Non-pigmented ciliary epithelial cell (primary cell): ENCODE data around the gene TSHZ1.

ENCODE experiments used
- DNase-seq: peaks from one replicate; pipeline ENCODE4 v3.0.0-alpha.2; 2010; ENCODE audit warnings: low read depth

TSHZ1 gene

DNA sequence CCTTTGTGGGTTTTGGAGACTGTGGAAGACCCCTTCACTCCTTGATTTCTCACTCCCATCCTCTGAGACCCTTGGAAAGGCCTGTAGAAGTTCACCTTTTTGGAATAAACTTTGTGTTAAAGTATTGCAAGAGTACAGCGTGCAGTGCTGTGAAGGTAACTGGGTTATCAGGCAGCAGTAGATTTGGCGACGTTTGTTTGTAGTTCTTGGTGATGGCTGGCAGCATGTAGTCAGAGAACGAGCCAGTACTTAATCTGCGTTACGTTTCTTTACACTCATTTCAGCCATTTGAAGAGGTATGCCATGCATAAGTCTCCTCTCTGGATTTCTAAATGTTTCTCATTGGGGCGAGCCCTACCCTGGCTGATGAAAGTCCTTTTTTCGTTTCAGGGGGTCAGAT, 64.6 kb downstream of the TSHZ1 start:
- no peak for DNase-seq

DNA sequence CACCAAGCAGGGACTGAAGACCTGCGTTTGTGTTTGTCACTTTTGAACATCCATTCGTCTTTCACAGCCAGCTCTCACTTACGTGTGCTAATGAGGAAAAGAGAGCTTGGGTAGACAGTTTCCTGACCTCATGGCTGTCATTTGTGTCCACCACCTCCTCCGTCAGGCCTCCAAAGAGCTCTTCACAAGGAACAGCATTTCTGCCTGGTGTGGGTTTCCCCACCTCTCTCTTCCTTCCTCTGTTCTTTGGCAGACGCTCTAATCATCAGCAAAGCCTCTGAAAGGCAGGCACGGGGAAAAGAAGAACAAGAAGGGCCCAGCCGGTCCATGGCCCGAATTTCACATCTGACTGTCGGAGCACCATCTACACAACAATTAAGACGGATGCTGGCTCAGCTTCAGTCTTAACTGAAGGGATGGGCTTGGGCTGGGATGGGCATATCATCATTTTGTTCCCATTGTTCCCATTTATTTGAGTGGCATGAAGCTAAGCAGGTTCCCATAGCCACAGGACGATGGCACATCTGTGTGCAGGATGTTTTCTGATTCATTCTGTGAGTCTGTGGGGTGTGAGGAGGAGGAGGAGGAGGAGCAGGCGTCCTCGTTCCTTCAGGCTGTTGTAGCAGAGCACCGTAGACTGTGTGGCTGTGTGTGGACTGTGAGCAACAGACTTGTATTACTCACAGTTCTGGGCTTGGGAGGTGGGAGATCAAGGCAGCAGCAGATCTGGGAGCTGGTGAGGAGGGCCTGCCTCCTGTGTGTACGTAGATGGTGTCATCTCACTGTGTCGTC, 66.4 kb downstream of the TSHZ1 start:
- DNase-seq: peak; percentile 5

DNA sequence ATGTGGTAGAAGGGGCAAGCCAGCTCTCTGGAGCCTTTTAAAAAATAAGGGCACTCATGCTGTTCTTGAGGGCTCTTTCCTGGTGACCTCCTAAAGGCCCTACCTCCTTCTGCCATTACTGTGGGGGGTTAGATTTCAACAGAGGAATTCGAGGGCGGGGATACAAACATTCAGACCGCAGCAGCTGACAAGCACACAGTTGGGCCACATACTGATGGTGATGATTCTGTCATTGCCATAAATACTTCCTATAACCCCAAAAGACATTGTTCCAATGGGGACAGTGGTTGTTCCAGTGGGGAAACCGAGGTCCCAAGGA, 67.0 kb downstream of the TSHZ1 start:
- no peak for DNase-seq

DNA sequence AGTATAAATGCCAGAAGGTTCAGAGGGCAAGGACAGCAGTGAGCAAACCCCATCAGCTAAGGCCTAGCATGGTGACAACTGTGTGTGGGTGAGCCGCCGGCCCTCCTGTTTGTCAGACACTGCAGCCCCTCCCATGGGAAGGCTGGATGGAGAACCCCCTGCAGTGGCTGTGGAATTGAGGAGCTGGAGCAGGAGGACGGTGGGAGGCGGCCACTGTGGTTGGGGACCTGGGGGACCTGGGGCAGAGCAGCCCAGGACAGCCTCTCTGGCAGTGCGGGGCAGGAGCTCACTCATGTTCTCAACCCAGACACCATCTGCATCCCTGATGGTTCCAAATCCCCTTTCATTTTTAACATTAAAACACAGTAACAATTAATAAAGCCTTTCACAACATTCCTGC, 68.8 kb downstream of the TSHZ1 start:
- DNase-seq: no peak

DNA sequence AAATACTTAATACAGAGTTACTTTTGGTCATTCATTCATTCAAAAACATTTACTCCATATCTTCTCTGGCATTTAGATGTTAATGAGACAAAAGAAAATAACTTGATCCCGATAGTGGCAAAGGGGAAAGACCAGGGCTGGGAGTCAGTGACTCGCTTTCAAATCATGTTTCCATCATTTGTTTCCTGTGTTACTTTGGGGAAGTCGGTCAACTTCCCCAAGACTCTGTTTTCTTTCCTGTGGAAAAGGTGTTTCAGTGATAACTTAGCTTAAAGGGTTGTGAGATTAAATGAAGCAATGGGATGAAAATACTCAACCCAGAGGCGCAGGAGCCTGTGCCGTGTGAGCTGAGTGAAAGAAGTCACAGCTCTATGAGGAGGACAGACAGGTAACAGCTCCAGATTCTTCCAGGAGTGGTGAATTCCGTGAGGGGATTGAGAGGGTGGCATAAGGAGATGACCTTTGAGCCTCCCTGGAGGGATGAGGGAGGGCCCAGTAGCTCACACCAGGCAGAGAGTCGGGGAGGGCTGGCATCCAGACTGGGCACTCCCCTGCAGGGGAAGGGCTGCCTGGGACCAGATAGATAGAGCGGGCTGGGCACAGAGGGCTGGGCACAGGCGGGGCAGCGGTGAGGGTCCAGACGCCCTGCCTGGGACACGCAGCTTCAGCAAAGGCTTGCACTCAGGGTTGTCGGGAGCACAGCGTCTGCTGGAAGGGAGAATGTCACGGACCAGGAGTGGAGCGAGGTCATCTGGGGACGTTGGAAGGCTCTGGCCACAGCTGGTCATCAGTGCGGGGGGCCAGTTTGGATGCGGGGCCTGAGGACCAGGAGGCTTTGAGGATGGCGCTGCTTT, 70.1 kb downstream of the TSHZ1 start:
- DNase-seq: no peak

DNA sequence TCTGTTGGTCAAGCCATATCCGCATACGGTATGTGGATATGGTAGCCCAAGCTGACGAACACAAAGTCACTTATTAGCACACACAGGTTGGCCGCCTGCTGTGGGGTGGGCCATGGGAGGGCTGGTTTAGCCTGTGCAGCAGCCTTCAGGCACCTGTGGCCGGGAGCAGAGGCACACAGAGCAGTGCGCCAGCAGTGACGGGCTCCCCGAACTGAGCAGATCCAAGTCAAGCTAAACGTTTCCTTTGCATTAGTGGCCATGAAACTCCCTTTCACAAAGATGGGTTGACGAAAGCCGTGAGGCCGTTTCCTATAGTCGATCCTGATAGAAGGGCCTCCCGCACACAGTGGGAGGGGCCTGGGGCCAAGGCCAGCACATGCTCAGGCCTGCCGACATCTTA, 72.1 kb downstream of the TSHZ1 start:
- no peak for DNase-seq

DNA sequence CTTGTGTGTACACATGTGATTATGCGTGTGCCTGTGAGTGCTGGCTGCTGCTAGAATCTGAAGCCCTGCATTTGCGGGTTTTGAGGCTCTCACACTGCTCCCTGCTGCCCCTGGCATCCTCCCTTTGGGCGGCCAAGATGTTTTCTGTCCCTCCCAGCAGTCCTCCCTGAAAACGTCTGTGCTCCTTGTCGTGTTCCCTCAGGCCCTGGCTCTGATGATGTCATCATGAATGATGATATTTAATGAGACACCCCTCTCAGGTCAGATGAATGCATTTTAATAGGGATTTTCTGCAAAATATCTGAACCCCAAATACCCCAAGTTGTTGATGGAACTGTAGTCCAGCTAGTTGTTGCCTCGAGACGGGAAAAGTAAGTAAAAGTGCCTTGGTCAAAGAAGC, 73.1 kb downstream of the TSHZ1 start:
- no peak for DNase-seq

DNA sequence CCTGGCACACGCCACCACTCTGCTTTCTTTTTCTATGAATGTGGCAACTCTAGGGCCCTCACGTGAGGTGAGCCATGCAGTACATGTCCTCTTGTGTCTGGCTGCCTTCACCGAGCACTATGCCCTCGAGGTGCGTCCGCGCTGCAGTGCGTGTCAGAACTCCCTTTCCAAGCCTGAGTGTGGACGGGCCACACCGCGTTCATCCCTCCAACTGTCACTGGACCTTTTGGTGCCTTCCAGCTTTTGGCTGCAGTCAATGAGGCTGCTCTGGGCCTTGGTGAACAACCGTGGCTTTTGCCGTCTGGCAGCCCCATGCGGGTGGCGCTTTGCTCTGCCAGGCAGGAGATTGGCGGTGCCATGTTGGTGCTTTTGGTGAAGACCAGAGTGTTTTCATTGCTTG, 74.0 kb downstream of the TSHZ1 start:
- DNase-seq: no peak

DNA sequence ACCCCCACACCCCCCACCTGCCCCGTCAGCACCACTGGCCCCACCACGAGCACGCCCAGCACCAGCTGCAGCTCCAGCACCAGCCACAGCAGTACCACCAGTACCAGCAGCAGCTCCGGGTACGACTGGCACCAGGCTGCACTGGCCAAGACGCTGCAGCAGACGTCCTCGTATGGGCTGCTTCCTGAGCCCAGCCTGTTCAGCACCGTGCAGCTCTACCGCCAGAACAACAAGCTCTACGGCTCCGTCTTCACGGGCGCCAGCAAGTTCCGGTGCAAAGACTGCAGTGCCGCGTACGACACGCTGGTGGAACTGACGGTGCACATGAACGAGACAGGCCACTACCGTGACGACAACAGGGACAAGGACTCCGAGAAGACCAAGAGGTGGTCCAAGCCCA, 75.3 kb downstream of the TSHZ1 start:
- no peak for DNase-seq

DNA sequence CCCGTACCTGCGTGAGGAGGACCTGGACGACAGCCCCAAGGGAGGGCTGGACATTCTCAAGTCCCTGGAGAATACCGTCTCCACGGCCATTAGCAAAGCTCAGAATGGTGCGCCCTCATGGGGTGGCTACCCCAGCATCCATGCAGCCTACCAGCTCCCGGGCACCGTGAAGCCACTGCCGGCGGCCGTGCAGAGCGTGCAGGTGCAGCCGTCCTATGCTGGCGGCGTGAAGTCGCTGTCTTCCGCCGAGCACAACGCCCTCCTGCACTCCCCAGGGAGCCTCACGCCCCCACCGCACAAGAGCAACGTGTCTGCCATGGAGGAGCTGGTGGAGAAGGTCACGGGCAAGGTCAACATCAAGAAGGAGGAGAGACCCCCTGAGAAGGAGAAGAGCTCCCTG, 76.4 kb downstream of the TSHZ1 start:
- no peak for DNase-seq

DNA sequence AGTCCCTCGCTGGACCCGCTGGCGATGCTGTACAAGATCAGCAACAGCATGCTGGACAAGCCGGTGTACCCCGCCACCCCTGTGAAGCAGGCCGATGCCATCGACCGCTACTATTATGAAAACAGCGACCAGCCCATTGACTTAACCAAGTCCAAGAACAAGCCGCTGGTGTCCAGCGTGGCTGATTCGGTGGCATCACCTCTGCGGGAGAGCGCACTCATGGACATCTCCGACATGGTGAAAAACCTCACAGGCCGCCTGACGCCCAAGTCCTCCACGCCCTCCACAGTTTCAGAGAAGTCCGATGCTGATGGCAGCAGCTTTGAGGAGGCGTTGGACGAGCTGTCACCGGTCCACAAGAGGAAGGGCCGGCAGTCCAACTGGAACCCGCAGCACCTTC, 77.1 kb downstream of the TSHZ1 start:
- DNase-seq: no peak

DNA sequence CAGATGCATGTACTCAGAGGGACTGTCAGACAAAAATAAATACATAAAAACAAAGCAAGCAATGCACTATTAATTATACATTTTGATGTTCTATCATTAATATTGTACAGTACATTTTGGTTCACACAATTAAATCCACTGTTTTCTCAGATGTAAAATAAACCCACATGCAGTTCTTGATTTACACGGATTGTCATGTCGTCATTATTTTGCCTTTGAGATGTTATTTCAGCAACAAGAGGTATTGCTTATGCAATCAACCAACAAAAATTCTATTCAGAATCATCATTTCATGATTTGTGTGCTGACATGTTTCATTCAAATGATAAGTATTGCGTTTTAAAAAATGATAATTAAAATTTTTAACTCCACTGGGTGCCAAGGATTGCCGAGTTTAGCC, 79.2 kb downstream of the TSHZ1 start:
- no peak for DNase-seq

DNA sequence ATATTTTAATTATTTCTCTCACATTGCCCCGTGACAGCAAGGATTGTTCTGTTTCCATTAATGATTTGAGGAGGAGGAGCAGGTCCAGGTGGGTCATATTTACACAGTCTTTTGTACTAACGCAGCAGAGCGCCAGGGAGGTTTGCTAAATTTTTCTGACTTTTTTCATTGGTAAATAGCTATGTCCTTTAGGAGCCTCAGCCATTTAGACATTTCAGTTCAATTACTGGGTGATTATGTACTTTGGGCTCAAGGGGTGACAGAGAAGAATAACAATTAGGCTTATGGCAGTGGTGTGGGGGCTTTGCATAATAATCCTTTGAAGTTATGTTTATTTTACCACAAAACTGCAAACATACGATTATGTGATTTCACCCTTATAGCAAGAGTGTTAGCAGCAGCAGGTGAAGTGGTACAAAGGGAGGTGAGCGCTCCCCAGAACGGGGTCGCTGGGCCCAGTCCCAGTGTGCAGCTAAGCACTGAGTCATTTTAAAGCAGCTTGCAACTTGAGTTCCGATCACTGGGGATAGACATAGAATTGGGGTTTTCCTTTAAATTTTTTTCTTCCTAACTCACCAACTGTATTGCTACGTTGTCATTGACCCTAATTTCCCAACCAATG, 80.3 kb downstream of the TSHZ1 start:
- no peak for DNase-seq

DNA sequence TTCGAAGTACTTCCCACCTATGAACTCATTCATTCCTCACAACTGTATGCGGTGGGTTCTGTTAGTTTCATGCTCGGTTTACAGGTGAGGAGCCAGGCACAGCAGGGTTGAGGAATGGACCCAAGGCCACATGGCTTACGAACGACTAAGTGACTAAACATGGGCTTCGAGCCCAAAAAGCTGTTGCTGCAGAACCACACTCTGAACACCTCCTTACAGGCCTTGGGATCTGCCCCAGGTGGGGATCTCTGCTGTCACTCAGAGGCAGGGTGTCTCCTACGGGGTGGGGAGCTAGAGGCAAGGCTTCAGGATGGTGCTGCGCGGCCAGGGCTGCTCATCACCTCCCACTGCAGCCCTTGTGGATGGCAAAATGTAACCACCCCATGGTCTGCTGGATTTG, 80.9 kb downstream of the TSHZ1 start:
- no peak for DNase-seq

DNA sequence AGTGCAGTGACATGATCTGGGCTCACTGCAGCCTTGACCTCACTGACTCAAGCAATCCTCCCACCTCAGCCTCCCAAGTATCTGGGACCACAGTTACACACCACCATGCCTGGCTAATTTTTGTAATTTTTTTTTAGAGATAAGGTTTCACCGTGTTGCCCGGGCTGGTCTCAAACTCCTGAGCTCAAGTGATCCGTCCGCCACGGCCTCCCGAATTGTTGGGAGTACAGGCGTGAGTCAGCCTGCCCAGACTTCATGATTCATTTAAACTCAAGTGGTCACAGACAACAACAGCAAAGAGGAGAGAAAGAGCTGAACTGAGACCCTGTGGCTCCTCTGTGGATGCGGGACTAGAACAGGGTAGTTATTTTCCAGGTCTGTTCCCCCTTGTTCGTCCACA, 83.0 kb downstream of the TSHZ1 start:
- DNase-seq: no peak

DNA sequence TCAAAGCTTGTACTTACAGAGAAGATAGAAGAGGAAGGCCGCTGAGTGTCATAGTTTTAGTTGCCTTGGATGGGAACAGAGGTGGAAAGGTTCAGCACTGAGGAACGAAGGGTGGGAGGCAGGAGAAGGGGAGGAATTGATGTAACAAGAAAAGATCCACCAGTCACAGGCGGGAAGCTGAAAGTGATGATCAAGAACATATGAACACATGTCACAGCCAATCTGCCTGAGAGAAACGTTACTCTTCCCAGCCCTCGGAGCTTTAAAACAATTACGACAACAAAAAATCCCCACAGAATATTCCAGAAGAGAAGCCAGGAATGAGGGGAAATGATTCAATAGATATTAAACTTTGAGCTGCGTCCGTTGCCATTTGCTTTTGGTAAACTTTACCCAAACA, 87.1 kb downstream of the TSHZ1 start:
- no peak for DNase-seq

DNA sequence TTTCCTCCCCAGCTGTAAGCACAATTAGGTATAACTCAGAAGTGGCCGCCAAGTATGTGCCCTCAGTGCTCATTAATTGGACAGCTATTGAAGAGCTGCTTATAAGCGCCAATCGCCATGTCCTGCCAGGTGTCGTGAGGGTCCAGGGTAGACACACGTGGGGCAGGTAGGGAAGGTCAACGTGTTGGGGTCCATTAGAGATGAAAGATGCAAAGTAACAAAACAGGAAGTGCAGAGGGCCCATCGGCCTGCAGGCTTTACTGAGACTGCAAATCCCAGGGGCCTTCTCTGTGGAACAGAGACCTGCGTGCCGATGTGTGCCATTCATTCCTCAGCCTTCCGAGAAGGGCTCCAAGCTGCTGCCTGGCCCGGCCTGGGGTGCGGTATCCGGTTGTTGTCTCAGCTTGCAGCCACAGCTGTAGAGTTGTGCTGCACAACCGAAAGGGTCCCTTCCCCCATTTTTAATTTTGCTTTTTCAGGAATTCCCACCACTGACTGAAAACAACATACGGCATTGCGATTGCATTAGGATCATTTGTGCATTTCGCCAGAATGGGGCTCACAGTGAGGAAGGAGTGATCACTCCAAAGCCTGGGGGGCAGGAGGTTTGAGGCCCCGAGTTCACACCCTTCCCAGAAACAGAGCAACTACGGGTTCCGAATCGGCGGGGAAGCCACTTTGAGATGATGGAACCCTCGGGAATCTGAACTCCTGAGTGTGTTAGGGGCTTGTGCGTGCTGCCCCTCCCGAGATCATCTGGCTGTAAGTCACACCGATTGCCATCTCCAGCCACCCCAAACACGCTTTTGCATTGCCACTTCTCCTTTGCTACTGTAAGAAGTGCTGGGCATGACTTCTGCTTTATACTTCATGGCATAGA, 94.3 kb downstream of the TSHZ1 start:
- no peak for DNase-seq

DNA sequence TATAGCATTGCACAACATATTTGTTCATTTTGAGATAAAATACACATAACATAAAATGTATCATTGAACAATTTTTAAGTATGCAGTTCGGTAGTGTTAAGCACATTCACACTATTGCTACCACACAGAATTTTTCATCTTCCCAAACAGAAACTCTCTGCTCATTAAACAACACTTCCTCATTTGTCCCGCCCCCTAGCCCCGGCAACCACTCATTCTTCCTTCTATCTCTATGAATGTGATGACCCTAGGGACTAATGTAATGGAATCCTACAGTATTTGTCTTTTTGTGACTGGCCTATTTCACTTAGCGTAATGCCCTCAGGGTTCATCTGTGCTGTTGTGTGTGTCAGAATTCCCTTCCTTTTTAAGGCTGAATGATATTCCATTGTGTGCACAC, 95.4 kb downstream of the TSHZ1 start:
- no peak for DNase-seq

DNA sequence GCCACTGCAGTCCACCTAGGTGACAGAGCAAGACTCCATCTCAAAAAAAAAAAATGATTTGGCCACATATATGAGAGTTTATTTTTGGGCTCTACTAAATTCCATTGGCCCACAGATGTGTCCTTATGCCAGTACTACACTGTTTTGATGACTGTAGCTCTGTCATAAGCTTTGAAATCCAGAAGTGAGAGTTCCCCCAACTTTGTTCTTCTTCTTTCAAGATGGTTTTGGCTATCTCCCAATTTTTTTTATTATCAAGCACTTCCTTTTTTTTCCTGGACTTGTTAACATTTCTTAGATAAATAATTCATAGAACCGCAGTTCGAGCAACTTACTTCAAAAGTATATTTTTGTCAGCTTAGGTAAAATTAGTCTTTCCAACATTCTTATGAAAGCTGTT, 96.9 kb downstream of the TSHZ1 start:
- no peak for DNase-seq

DNA sequence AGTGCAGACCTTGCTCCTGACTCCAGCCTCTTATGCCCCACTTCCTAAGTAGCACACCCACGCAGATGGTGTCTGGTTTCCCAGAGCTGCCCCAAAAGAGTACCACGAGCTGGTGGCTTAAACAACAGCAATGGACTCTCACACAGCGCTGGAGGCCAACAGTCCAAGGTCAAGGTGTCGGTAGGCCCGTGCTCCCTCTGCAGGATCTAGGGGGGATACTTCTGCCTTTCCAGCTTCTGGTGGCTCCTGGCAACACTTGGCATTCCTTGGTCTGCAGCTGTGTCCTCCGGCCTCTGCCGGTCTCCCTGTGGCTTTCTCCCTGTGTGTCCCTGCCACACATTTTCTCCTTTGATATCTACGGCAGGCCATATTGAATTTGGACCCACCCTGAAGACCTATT, 99.0 kb downstream of the TSHZ1 start:
- DNase-seq: no peak

DNA sequence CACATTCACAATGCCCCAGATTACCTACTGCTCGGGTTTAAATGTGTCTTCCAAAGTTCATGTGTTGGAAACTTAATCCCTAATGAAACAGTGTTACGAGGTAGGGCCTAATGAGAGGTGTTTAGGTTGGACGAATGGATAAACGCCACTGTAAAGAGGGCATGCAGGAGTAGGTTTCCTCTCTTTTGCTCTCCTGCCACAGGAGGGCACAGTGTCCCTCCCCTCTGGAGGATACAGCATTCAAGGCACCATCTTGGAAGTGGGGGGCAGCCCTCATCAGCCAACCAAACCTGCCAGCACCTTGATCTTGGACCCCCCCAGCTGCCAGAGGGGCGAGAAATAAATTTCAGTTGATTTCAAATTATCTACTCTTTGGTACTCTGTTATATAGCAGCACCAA, 103.5 kb downstream of the TSHZ1 start:
- no peak for DNase-seq

DNA sequence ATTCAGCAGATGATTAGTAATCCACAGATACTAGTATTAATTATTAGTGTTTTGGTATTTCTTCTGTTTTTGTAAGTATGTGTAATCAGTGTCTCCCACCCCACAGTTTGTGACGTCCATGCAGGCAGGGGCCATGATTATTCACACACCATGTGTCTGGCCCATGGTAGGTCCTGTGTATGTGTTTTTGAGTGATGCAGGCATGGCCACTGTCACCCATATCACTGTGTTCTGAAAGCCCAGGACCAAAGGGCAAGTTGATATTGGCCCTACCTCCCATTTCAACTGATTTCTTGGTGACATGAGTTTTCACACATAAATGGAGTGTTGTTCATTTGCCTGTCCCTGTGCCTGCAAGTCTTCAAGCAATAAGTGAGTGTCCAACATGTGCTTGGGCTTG, 104.0 kb downstream of the TSHZ1 start:
- DNase-seq: no peak
